ENCODE results near the gene OR2A7.
A peak's percentile ranks its signal among the peaks of the same experiment; 100 is the strongest.
"Not testable (repeated sequence)": the region's sequence is repeated elsewhere in the genome, so short reads cannot be mapped to it uniquely, and the experiment has no call there.

Gene OR2A7

DNA sequence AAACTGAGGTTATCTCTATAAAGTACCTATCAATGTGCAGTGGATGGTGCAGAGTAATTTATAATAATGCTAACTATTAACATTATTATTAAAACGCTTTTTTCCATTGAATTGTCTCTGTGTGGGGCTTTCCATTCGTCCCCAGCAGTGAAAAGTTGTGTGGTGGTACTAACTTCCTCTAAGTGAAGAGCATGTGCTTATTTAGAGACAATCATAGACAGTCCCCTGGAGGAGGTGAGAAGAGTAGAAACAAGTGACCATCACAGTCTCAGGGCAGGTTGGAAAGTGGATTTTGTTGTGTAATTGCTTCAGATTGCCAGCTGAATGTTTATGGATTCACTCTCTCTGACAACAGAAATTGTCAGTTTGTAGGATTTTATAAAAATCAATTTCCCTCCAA lies 33.6 kb downstream of the OR2A7 start:
- H3K27me3 ChIP-seq (replicated peaks in 2 of 5; ENCODE audit: control insufficient read depth in 4 of 5, insufficient read depth in 5 of 5, low read length in 4 of 5); H3K36me3 ChIP-seq (ENCODE audit: control insufficient read depth in 4 of 4, insufficient read depth in 4 of 4, low read length in 3 of 4); CTCF ChIA-PET; H3K9me3 ChIP-seq (ENCODE audit: control extremely low read depth in 1 of 5, control insufficient read depth in 4 of 5, insufficient read depth in 2 of 5, low read depth in 1 of 5, low read length in 4 of 5); DNase-seq; POLR2A ChIA-PET; H3K4me1 ChIP-seq (ENCODE audit: control extremely low read depth in 1 of 4, control insufficient read depth in 4 of 4, insufficient read depth in 4 of 4, low read length in 3 of 4); H3K27ac ChIP-seq (ENCODE audit: insufficient read depth in 1 of 2, low read depth in 1 of 2, low read length in 2 of 2, poor library complexity in 1 of 2, severe bottlenecking in 2 of 2); H3K4me3 ChIP-seq (ENCODE audit: control insufficient read depth in 1 of 7, extremely low read depth in 1 of 7, insufficient read depth in 4 of 7, low read depth in 2 of 7, low read length in 6 of 7): not testable (repeated sequence)
- WGBS (ENCODE audit: insufficient coverage) = no CpG with 5 or more reads among the region's 2 CpGs

DNA sequence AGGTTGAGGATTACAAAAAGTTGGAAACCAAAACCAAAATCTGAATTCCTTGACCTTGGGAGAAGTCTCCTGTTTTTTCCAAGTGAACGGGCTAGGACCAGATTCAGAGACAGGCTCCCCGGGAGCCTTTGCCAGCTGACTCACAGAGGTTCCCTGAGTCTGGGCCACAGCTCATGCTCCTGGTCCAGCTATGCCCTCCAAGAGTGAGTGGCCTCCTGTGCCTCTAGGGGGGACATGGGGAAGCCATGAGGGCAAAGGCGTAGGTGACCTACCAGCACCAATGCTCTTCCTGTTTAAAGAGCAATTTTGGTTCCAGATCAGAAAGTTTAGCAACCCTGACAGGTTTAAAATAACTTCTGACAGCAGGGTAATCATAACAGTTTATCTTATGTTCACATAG lies 35.8 kb downstream of the OR2A7 start:
- H3K4me3 ChIP-seq (ENCODE audit: control insufficient read depth in 1 of 7, extremely low read depth in 1 of 7, insufficient read depth in 4 of 7, low read depth in 2 of 7, low read length in 6 of 7); H3K9me3 ChIP-seq (ENCODE audit: control extremely low read depth in 1 of 5, control insufficient read depth in 4 of 5, insufficient read depth in 2 of 5, low read depth in 1 of 5, low read length in 4 of 5); H3K4me1 ChIP-seq (ENCODE audit: control extremely low read depth in 1 of 4, control insufficient read depth in 4 of 4, insufficient read depth in 4 of 4, low read length in 3 of 4); DNase-seq; CTCF ChIA-PET; H3K36me3 ChIP-seq (ENCODE audit: control insufficient read depth in 4 of 4, insufficient read depth in 4 of 4, low read length in 3 of 4); POLR2A ChIA-PET; H3K27me3 ChIP-seq (replicated peaks in 2 of 5; ENCODE audit: control insufficient read depth in 4 of 5, insufficient read depth in 5 of 5, low read length in 4 of 5); H3K27ac ChIP-seq (ENCODE audit: insufficient read depth in 1 of 2, low read depth in 1 of 2, low read length in 2 of 2, poor library complexity in 1 of 2, severe bottlenecking in 2 of 2): not testable (repeated sequence)
- WGBS (ENCODE audit: insufficient coverage) = 100% methylated on average over 1 of the region's 3 CpGs

DNA sequence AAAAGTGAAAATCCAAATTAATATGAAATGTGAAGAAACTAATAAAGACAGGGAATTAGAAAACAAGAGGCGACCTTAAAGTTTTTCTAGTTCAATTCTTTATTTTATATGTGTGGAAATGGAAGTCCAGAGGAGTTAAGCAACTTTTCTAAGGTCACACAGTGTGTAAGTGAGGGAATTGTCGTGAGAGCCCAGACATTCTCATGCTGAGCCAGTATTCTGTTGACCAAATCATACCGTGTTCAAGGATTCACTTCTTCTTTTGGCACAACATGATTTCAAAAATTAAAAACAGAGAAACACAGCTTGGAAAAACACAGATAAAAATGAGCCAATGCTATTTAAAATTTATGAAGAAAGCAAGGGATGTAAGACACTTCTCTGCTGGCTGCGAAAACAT lies 37.7 kb downstream of the OR2A7 start:
- H3K9me3 ChIP-seq (ENCODE audit: control extremely low read depth in 1 of 5, control insufficient read depth in 4 of 5, insufficient read depth in 2 of 5, low read depth in 1 of 5, low read length in 4 of 5); CTCF ChIA-PET; H3K4me3 ChIP-seq (ENCODE audit: control insufficient read depth in 1 of 7, extremely low read depth in 1 of 7, insufficient read depth in 4 of 7, low read depth in 2 of 7, low read length in 6 of 7); DNase-seq; H3K4me1 ChIP-seq (ENCODE audit: control extremely low read depth in 1 of 4, control insufficient read depth in 4 of 4, insufficient read depth in 4 of 4, low read length in 3 of 4); H3K27ac ChIP-seq (ENCODE audit: insufficient read depth in 1 of 2, low read depth in 1 of 2, low read length in 2 of 2, poor library complexity in 1 of 2, severe bottlenecking in 2 of 2); POLR2A ChIA-PET; H3K36me3 ChIP-seq (ENCODE audit: control insufficient read depth in 4 of 4, insufficient read depth in 4 of 4, low read length in 3 of 4); H3K27me3 ChIP-seq (replicated peaks in 2 of 5; ENCODE audit: control insufficient read depth in 4 of 5, insufficient read depth in 5 of 5, low read length in 4 of 5): not testable (repeated sequence)
- 100% methylated on average over 1 of the region's 4 CpGs for WGBS (ENCODE audit: insufficient coverage)

DNA sequence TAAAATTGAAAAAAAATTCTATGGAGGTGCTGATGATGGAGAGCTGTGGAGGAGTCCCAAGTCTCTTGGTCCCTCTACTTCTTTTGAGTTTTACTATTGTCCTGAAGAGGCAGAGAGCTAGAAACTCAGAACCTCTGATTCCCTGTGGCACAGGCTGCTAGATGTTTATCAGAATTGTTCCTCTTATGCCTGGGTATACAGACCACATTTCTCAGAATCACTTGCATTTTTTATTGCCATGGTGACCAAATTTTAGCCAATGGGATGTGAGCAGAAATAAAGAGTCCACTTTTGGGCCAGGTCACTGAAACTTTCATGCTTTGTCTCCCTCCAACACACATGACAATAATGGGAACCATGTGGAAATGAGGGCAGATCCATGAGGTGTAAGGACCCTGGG lies 40.9 kb downstream of the OR2A7 start:
- H3K4me1 ChIP-seq (ENCODE audit: control extremely low read depth in 1 of 4, control insufficient read depth in 4 of 4, insufficient read depth in 4 of 4, low read length in 3 of 4); CTCF ChIA-PET; H3K4me3 ChIP-seq (ENCODE audit: control insufficient read depth in 1 of 7, extremely low read depth in 1 of 7, insufficient read depth in 4 of 7, low read depth in 2 of 7, low read length in 6 of 7); H3K27ac ChIP-seq (ENCODE audit: insufficient read depth in 1 of 2, low read depth in 1 of 2, low read length in 2 of 2, poor library complexity in 1 of 2, severe bottlenecking in 2 of 2); H3K9me3 ChIP-seq (ENCODE audit: control extremely low read depth in 1 of 5, control insufficient read depth in 4 of 5, insufficient read depth in 2 of 5, low read depth in 1 of 5, low read length in 4 of 5); H3K36me3 ChIP-seq (ENCODE audit: control insufficient read depth in 4 of 4, insufficient read depth in 4 of 4, low read length in 3 of 4); DNase-seq; POLR2A ChIA-PET; H3K27me3 ChIP-seq (replicated peaks in 2 of 5; ENCODE audit: control insufficient read depth in 4 of 5, insufficient read depth in 5 of 5, low read length in 4 of 5): not testable (repeated sequence)

DNA sequence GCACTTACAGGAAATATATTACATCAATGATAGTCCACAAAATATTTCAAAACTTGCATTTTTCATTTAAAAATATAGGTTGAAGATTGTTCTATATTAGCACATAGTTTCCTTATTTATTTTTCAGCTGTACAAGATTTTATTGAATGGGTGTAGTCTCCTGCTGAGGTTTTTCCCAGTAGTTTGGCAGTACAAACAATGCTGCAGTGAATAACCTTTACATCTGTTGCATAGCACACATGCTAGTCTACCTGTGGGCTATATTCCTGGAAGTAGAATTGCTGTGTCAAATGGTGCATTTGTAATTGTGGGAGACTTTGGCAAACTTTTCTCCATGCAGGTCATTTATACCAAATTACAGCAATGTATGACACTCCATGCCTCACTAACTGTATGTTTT lies 44.1 kb downstream of the OR2A7 start:
- H3K27ac ChIP-seq (ENCODE audit: insufficient read depth in 1 of 2, low read depth in 1 of 2, low read length in 2 of 2, poor library complexity in 1 of 2, severe bottlenecking in 2 of 2); DNase-seq; H3K4me3 ChIP-seq (ENCODE audit: control insufficient read depth in 1 of 7, extremely low read depth in 1 of 7, insufficient read depth in 4 of 7, low read depth in 2 of 7, low read length in 6 of 7); CTCF ChIA-PET; H3K36me3 ChIP-seq (ENCODE audit: control insufficient read depth in 4 of 4, insufficient read depth in 4 of 4, low read length in 3 of 4); POLR2A ChIA-PET; H3K27me3 ChIP-seq (replicated peaks in 2 of 5; ENCODE audit: control insufficient read depth in 4 of 5, insufficient read depth in 5 of 5, low read length in 4 of 5); H3K9me3 ChIP-seq (ENCODE audit: control extremely low read depth in 1 of 5, control insufficient read depth in 4 of 5, insufficient read depth in 2 of 5, low read depth in 1 of 5, low read length in 4 of 5); H3K4me1 ChIP-seq (ENCODE audit: control extremely low read depth in 1 of 4, control insufficient read depth in 4 of 4, insufficient read depth in 4 of 4, low read length in 3 of 4): not testable (repeated sequence)

DNA sequence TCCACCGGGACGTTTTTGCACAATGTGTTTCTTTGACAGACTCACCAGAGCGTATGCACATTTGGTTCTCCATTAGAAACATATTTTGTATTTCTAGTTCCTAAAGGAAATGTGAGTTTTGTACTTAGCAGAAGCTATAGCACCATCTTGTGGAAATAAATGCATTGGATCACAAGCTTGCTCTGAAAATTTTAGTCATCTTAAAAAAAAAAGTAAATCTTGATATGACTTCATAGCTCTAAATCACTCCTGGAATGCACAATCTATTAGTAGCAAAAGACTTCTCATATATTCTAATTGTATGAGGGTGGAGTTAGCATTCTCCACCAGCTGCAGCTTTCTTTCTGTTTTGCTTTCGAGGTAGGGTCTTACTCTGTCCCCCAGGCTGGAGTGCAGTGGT lies 45.4 kb downstream of the OR2A7 start:
- H3K4me1 ChIP-seq (ENCODE audit: control extremely low read depth in 1 of 4, control insufficient read depth in 4 of 4, insufficient read depth in 4 of 4, low read length in 3 of 4); H3K9me3 ChIP-seq (ENCODE audit: control extremely low read depth in 1 of 5, control insufficient read depth in 4 of 5, insufficient read depth in 2 of 5, low read depth in 1 of 5, low read length in 4 of 5); H3K27me3 ChIP-seq (replicated peaks in 2 of 5; ENCODE audit: control insufficient read depth in 4 of 5, insufficient read depth in 5 of 5, low read length in 4 of 5); H3K27ac ChIP-seq (ENCODE audit: insufficient read depth in 1 of 2, low read depth in 1 of 2, low read length in 2 of 2, poor library complexity in 1 of 2, severe bottlenecking in 2 of 2); H3K4me3 ChIP-seq (ENCODE audit: control insufficient read depth in 1 of 7, extremely low read depth in 1 of 7, insufficient read depth in 4 of 7, low read depth in 2 of 7, low read length in 6 of 7); CTCF ChIA-PET; DNase-seq; H3K36me3 ChIP-seq (ENCODE audit: control insufficient read depth in 4 of 4, insufficient read depth in 4 of 4, low read length in 3 of 4); POLR2A ChIA-PET: not testable (repeated sequence)
- WGBS (ENCODE audit: insufficient coverage) = no CpG with 5 or more reads among the region's 4 CpGs

DNA sequence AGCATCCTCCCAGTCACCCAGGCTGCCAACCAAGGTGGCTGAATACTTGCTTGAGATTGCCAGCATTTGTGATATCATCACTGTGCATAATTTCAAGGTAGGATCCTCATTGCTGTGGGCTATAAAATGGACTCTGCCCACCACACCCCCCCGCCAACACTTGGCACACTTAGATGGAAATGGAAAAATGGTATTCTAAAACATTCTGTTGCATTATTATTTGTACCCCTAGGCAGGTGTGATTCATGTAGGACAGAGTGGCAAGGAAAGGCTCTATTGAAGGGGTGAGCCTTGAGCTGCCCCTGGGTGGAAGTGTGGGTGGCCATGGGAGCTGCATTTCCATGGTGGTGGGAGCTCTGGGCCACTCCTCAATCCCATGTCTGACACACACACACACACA lies 46.0 kb downstream of the OR2A7 start:
- CTCF ChIA-PET; H3K9me3 ChIP-seq (ENCODE audit: control extremely low read depth in 1 of 5, control insufficient read depth in 4 of 5, insufficient read depth in 2 of 5, low read depth in 1 of 5, low read length in 4 of 5); POLR2A ChIA-PET; H3K27ac ChIP-seq (ENCODE audit: insufficient read depth in 1 of 2, low read depth in 1 of 2, low read length in 2 of 2, poor library complexity in 1 of 2, severe bottlenecking in 2 of 2); H3K4me1 ChIP-seq (ENCODE audit: control extremely low read depth in 1 of 4, control insufficient read depth in 4 of 4, insufficient read depth in 4 of 4, low read length in 3 of 4); H3K27me3 ChIP-seq (replicated peaks in 2 of 5; ENCODE audit: control insufficient read depth in 4 of 5, insufficient read depth in 5 of 5, low read length in 4 of 5); H3K36me3 ChIP-seq (ENCODE audit: control insufficient read depth in 4 of 4, insufficient read depth in 4 of 4, low read length in 3 of 4); H3K4me3 ChIP-seq (ENCODE audit: control insufficient read depth in 1 of 7, extremely low read depth in 1 of 7, insufficient read depth in 4 of 7, low read depth in 2 of 7, low read length in 6 of 7): not testable (repeated sequence)
- WGBS (ENCODE audit: insufficient coverage) = 100% methylated on average over 1 of the region's 1 CpG
- DNase-seq = peak in 1 of 3 donors; percentile 7

DNA sequence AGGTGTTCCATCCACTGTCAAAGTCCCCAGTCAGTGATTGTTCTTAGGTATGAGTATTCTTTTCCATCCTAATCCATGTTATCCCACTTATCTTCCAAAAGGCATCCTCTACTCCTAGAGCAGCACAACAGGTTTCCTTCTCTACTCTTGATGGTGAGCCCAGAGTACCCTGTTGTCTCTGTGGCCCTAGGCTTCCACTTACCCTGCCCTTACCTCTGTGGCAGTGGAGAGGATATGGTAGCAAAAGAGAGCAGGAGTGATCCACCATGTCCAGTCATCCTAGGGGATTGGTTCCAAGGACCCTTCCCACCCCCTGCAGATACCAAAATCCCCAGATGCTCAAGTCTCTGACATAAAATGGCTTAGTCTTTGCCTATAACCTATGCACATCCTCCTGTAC lies 47.4 kb downstream of the OR2A7 start:
- H3K36me3 ChIP-seq (ENCODE audit: control insufficient read depth in 4 of 4, insufficient read depth in 4 of 4, low read length in 3 of 4); H3K27me3 ChIP-seq (replicated peaks in 2 of 5; ENCODE audit: control insufficient read depth in 4 of 5, insufficient read depth in 5 of 5, low read length in 4 of 5); DNase-seq; H3K9me3 ChIP-seq (ENCODE audit: control extremely low read depth in 1 of 5, control insufficient read depth in 4 of 5, insufficient read depth in 2 of 5, low read depth in 1 of 5, low read length in 4 of 5); CTCF ChIA-PET; H3K4me3 ChIP-seq (ENCODE audit: control insufficient read depth in 1 of 7, extremely low read depth in 1 of 7, insufficient read depth in 4 of 7, low read depth in 2 of 7, low read length in 6 of 7); H3K4me1 ChIP-seq (ENCODE audit: control extremely low read depth in 1 of 4, control insufficient read depth in 4 of 4, insufficient read depth in 4 of 4, low read length in 3 of 4); H3K27ac ChIP-seq (ENCODE audit: insufficient read depth in 1 of 2, low read depth in 1 of 2, low read length in 2 of 2, poor library complexity in 1 of 2, severe bottlenecking in 2 of 2); POLR2A ChIA-PET: not testable (repeated sequence)
